H9 (cell line): ENCODE measurements around the gene HLF. TPM values are rescaled to one million over a fixed set of nuclear protein-coding genes. Genes with fewer than 3 reads are reported as not detected.

Experiments used
- DNase-seq: peaks from one replicate; pipeline ENCODE4 v3.0.0-alpha.2; 2017
- H2AFZ ChIP-seq: one replicate; pipeline ENCODE4 v1.6.1; 2013; ENCODE audit warnings: mild to moderate bottlenecking, low read length, control low read depth, moderate library complexity
- H2AK5ac ChIP-seq: 2 replicates; pipeline ENCODE4 v1.6.1; 2013; ENCODE audit warnings: low read length, control low read depth, mixed read lengths; ENCODE audit not compliant: insufficient read length
- H2BK120ac ChIP-seq: one replicate; pipeline ENCODE4 v1.6.1; 2013; ENCODE audit warnings: low read depth, mild to moderate bottlenecking, low read length, control low read depth, inconsistent platforms; ENCODE audit not compliant: poor library complexity, severe bottlenecking
- H2BK12ac ChIP-seq: 2 replicates; pipeline ENCODE4 v1.6.1; 2013; ENCODE audit warnings: low read length, control low read depth, mixed read lengths, low read depth; ENCODE audit not compliant: insufficient read length
- H2BK15ac ChIP-seq: 2 replicates; pipeline ENCODE4 v1.6.1; 2013; ENCODE audit warnings: low read depth, low read length, control low read depth
- H2BK20ac ChIP-seq: one replicate; pipeline ENCODE4 v1.6.1; 2013; ENCODE audit warnings: low read depth, mild to moderate bottlenecking, low read length, control low read depth, inconsistent platforms; ENCODE audit not compliant: poor library complexity, severe bottlenecking
- H2BK5ac ChIP-seq: 2 replicates; pipeline ENCODE4 v1.6.1; 2013; ENCODE audit warnings: low read length, control low read depth, mixed read lengths; ENCODE audit not compliant: insufficient read length
- H3K14ac ChIP-seq: 2 replicates; pipeline ENCODE4 v1.6.1; 2013; ENCODE audit warnings: low read length, control low read depth; ENCODE audit not compliant: insufficient read depth
- H3K18ac ChIP-seq: 2 replicates; pipeline ENCODE4 v1.6.1; 2013; ENCODE audit warnings: low read depth, mild to moderate bottlenecking, mixed read lengths, low read length, control low read depth; ENCODE audit not compliant: insufficient read length
- H3K23ac ChIP-seq: 2 replicates; pipeline ENCODE4 v1.6.1; 2013; ENCODE audit warnings: low read length, control low read depth, mixed read lengths, low read depth; ENCODE audit not compliant: insufficient read length
- H3K23me2 ChIP-seq: 2 replicates; pipeline ENCODE4 v1.6.1; 2013; ENCODE audit warnings: low read depth, mild to moderate bottlenecking, mixed read lengths, low read length, control low read depth; ENCODE audit not compliant: insufficient read length, poor library complexity, severe bottlenecking
- H3K27ac ChIP-seq: 2 replicates; pipeline ENCODE4 v1.5.1; 2013; ENCODE audit warnings: low read length, control low read depth, mixed read lengths, low read depth; ENCODE audit not compliant: insufficient read length
- H3K27me3 ChIP-seq: 2 replicates; pipeline ENCODE4 v1.6.1; 2013; ENCODE audit warnings: low read length, control low read depth, inconsistent platforms; ENCODE audit not compliant: insufficient read depth
- H3K4ac ChIP-seq: 2 replicates; pipeline ENCODE4 v1.6.1; 2013; ENCODE audit warnings: low read depth, mild to moderate bottlenecking, control low read depth, inconsistent platforms, low read length, moderate library complexity
- H3K4me1 ChIP-seq: 2 replicates; pipeline ENCODE4 v1.6.1; 2013; ENCODE audit warnings: low read length, control low read depth, inconsistent platforms; ENCODE audit not compliant: insufficient read depth
- H3K4me2 ChIP-seq: 2 replicates; pipeline ENCODE4 v1.6.1; 2013; ENCODE audit warnings: low read length, control low read depth, mixed read lengths; ENCODE audit not compliant: insufficient read length, insufficient read depth
- H3K56ac ChIP-seq: 2 replicates; pipeline ENCODE4 v1.6.1; 2013; ENCODE audit warnings: low read depth, mild to moderate bottlenecking, mixed read lengths, low read length, control low read depth; ENCODE audit not compliant: insufficient read length
- H3K79me1 ChIP-seq: 2 replicates; pipeline ENCODE4 v1.6.1; 2013; ENCODE audit warnings: low read depth, mild to moderate bottlenecking, moderate library complexity, low read length, control low read depth, inconsistent platforms; ENCODE audit not compliant: insufficient read depth, poor library complexity, severe bottlenecking
- H3K79me2 ChIP-seq: 2 replicates; pipeline ENCODE4 v1.6.1; 2013; ENCODE audit warnings: low read length, control low read depth, inconsistent platforms; ENCODE audit not compliant: insufficient read depth
- H3K9ac ChIP-seq: 2 replicates; pipeline ENCODE4 v1.6.1; 2013; ENCODE audit warnings: low read length, control low read depth, mixed read lengths; ENCODE audit not compliant: insufficient read length; ENCODE audit errors: extremely low read depth
- H3K9me3 ChIP-seq: one replicate; pipeline ENCODE4 v1.6.1; 2013; ENCODE audit warnings: low read depth, low read length, inconsistent platforms; ENCODE audit not compliant: control insufficient read depth
- H3T11ph ChIP-seq: one replicate; pipeline ENCODE4 v1.6.1; 2013; ENCODE audit warnings: mild to moderate bottlenecking, low read length, control low read depth, inconsistent platforms
- H4K20me1 ChIP-seq: one replicate; pipeline ENCODE4 v1.6.1; 2013; ENCODE audit not compliant: control insufficient read depth, insufficient read length, insufficient read depth
- H4K5ac ChIP-seq: 2 replicates; pipeline ENCODE4 v1.6.1; 2013; ENCODE audit warnings: low read depth, mild to moderate bottlenecking, mixed read lengths, low read length, control low read depth; ENCODE audit not compliant: insufficient read length
- H4K8ac ChIP-seq: replicated peaks from 2 replicates; pipeline ENCODE4 v1.6.1; 2013; ENCODE audit warnings: low read length, control low read depth, mixed read lengths, low read depth; ENCODE audit not compliant: insufficient read length
- H4K91ac ChIP-seq: 2 replicates; pipeline ENCODE4 v1.6.1; 2013; ENCODE audit warnings: low read depth, mild to moderate bottlenecking, moderate library complexity, mixed read lengths, low read length, control low read depth; ENCODE audit not compliant: insufficient read length
- H3K27ac Mint-ChIP-seq, 3 experiments: 2 replicates in 2 of 3; 3 replicates in 1 of 3; pipeline ENCODE4 v1.8.0; 2020 to 2021; ENCODE audit warnings: mixed read lengths in 3 of 3, mild to moderate bottlenecking in 1 of 3, moderate library complexity in 1 of 3
- H3K27me3 Mint-ChIP-seq: 2 replicates; pipeline ENCODE4 v1.8.0; 2021; ENCODE audit warnings: low read depth, mild to moderate bottlenecking, moderate library complexity, mixed read lengths
- H3K36me3 Mint-ChIP-seq, 3 experiments: 2 replicates in 2 of 3; 3 replicates in 1 of 3; pipeline ENCODE4 v1.8.0; 2020 to 2021; ENCODE audit warnings: low read depth in 3 of 3, mixed read lengths in 3 of 3; ENCODE audit not compliant: insufficient read depth in 1 of 3
- H3K4me1 Mint-ChIP-seq, 2 experiments: 2 replicates each; pipeline ENCODE4 v1.8.0; 2020; ENCODE audit warnings: mixed read lengths in 2 of 2
- H3K4me3 Mint-ChIP-seq, 2 experiments: 2 replicates in 1 of 2; 3 replicates in 1 of 2; pipeline ENCODE4 v1.8.0; 2020 to 2021; ENCODE audit warnings: mild to moderate bottlenecking in 2 of 2, mixed read lengths in 2 of 2, moderate library complexity in 1 of 2
- H3K9me3 Mint-ChIP-seq, 2 experiments: 2 replicates in 1 of 2; 3 replicates in 1 of 2; pipeline ENCODE4 v1.8.0; 2020; ENCODE audit warnings: mild to moderate bottlenecking in 2 of 2, mixed read lengths in 2 of 2, moderate library complexity in 1 of 2
- CTCF ChIP-seq: fragments of 200-600 bp; sonication (generic); conservative IDR thresholded peaks from 3 replicates; pipeline ENCODE4 v1.8.0; 2021; ENCODE audit warnings: antibody characterized with exemption, mild to moderate bottlenecking
- total RNA-seq: library from RNA; stranded (reverse); gene quantifications from 2 replicates; pipeline ENCODE4 v1.2.1, GENCODE V29; 2021

HLF gene
- total RNA-seq, 1 experiment from 2014 or later = 0.17 TPM

GRCh38 chr17:55360971-55361370 lies 96.2 kb downstream of the HLF start:
- no peak overlapping the region for H2AK5ac ChIP-seq
- H2AFZ ChIP-seq = no peak overlapping the region
- Mint-ChIP-seq H3K4me1 (peaks cover 27 to 29% of the 10 kb centered on the region in 2 experiments), H3K27ac (no peak overlapping the region), H3K27me3 (no peaks in the 10 kb centered on the region), H3K9me3 (peaks cover 8 to 10% of the 10 kb centered on the region in 2 experiments), H3K36me3 (peaks cover 0 to 10% (median 0%) of the 10 kb centered on the region in 3 experiments; a peak in 3 of 7 replicates), H3K4me3 (no peak overlapping the region)
- no peaks in the 10 kb centered on the region for H3K4me1 ChIP-seq
- H2BK20ac ChIP-seq = no peak overlapping the region
- H3K79me1 ChIP-seq = no peaks in the 10 kb centered on the region
- no peak overlapping the region for H3K9ac ChIP-seq
- no peak overlapping the region for H2BK15ac ChIP-seq
- H3K4ac ChIP-seq = no peak overlapping the region
- no peak overlapping the region for H3K4me2 ChIP-seq
- no peak overlapping the region for H2BK12ac ChIP-seq
- no peaks in the 10 kb centered on the region for H3K27me3 ChIP-seq
- H3K27ac ChIP-seq = no peak overlapping the region
- no peak overlapping the region for H2BK120ac ChIP-seq
- no peak overlapping the region for H3K14ac ChIP-seq
- H4K8ac ChIP-seq = no peak overlapping the region
- H3T11ph ChIP-seq = no peak overlapping the region
- no peak overlapping the region for H3K18ac ChIP-seq
- no peak overlapping the region for H2BK5ac ChIP-seq
- no peaks in the 10 kb centered on the region for H3K23me2 ChIP-seq
- TF ChIP-seq CTCF = no peak
- no peaks in the 10 kb centered on the region for H3K9me3 ChIP-seq
- no peaks in the 10 kb centered on the region for H4K20me1 ChIP-seq
- H3K23ac ChIP-seq = no peak overlapping the region
- DNase-seq = no peak
- no peak overlapping the region for H4K91ac ChIP-seq
- H3K56ac ChIP-seq = no peak overlapping the region
- H3K79me2 ChIP-seq = no peaks in the 10 kb centered on the region
- no peak overlapping the region for H4K5ac ChIP-seq
